Ovary (tissue), 9 donors: ENCODE measurements around the gene VWA1. TPM values are rescaled to one million over a fixed set of nuclear protein-coding genes. Genes with fewer than 3 reads are reported as not detected.
"Not testable (repeated sequence)": the region's sequence is repeated elsewhere in the genome, so short reads cannot be mapped to it uniquely, and the experiment has no call there.

Source experiments
- DNase-seq, 5 donors: peaks; one replicate each; pipeline ENCODE4 v3.0.0-alpha.2; 2019 to 2020
- H3K27ac ChIP-seq, 2 donors: fragments of 200-600 bp; one replicate each; pipeline versions ENCODE4 v1.5.1 to v1.8.0; 2019 to 2022
- H3K27me3 ChIP-seq: fragments of 200-600 bp; one replicate; pipeline ENCODE4 v1.8.0; 2022
- H3K36me3 ChIP-seq: fragments of 200-600 bp; sonication (generic); one replicate; pipeline ENCODE4 v1.5.1; 2019
- H3K4me1 ChIP-seq: one replicate; pipeline ENCODE4 v1.8.1; 2013; ENCODE audit warnings: mild to moderate bottlenecking, moderate library complexity; ENCODE audit not compliant: insufficient read depth
- H3K4me3 ChIP-seq: fragments of 200-600 bp; sonication (generic); one replicate; pipeline ENCODE4 v1.5.1; 2017
- H3K9me3 ChIP-seq, 2 donors: fragments of 200-600 bp in 1 of 2; sonication (generic) in 1 of 2; one replicate each; pipeline versions ENCODE4 v1.5.1 to v1.8.1; 2013 to 2019; ENCODE audit warnings: mild to moderate bottlenecking in 1 of 2, moderate library complexity in 1 of 2
- EP300 ChIP-seq: sonication (generic); formaldehyde crosslinking; IDR thresholded peaks from one replicate; pipeline ENCODE4 v1.6.1; 2017; ENCODE audit warnings: antibody characterized with exemption
- POLR2A ChIP-seq: fragments of 450-650 bp; IDR thresholded peaks from one replicate; pipeline ENCODE4 v1.6.1; 2017; ENCODE audit warnings: antibody characterized with exemption, mild to moderate bottlenecking, moderate library complexity
- WGBS, 3 donors: extraction: QIAGEN DNeasy Blood & Tissue Kit in 1 of 3; methylation state at CpG; one replicate each; pipeline versions ENCODE4 v1.1.5 to v1.1.7; 2013 to 2017; 5-methylcytosine and 5-hydroxymethylcytosine counted together
- intact Hi-C, 4 donors: fragments of 100-400 bp; cut with DNase I; formaldehyde crosslinking; loops; one replicate each; pipeline versions ENCODE4 v1.11.0 to v1.15.1; 2022 to 2023
- polyA plus RNA-seq, 2 donors: library from polyadenylated mRNA; stranded (reverse); fragments of 200-250 nt in 1 of 2; fragments of 350-450 nt in 1 of 2; fragmentation: Illumina TruSeq in 1 of 2; extraction: RNeasy Lipid Tissue Mini Kit (QIAGEN cat#74804) in 1 of 2; gene quantifications; one replicate each; pipeline ENCODE4 v1.2.3, GENCODE V29; 2013 to 2014
- total RNA-seq, 7 donors: library from RNA; depleted of rRNA in 2 of 7; stranded (reverse); fragments of >200 nt in 2 of 7; fragmentation: NEBNext Ultra II Directional in 3 of 7; extraction: Animal tissue kit (Norgen Biotek cat#: 25700) in 3 of 7; gene quantifications; one replicate each; pipeline versions ENCODE4 v1.1.0 to v1.2.4, GENCODE V29; 2016 to 2023
- TF ChIP-seq, protein P1 (sequence below), 3 donors: fragments of 450-650 bp in 2 of 3; fragments of 200-600 bp in 1 of 3; IDR thresholded peaks; one replicate each; pipeline versions ENCODE4 v1.5.1 to v1.8.0; 2016 to 2022; ENCODE audit warnings: antibody characterized with exemption in 3 of 3, mild to moderate bottlenecking in 1 of 3
- donor health status: DM: no; HTN: no; CAD: no; lungs with moderate emphysema.
- donor health status: DM: no; HTN: no; CAD: no.
- donor health status: Bipolar disorder and iron deficiency.
- donor health status: DM: yes; HTN: yes; CAD: no.
- donor health status: DM: no; HTN: no; CAD: no.
- donor health status: DM: yes; HTN: yes; CAD: no.

The VWA1 gene
- total and polyA plus RNA-seq, 9 donors: 0.20 to 73.5 (median 37.0) TPM

DNA sequence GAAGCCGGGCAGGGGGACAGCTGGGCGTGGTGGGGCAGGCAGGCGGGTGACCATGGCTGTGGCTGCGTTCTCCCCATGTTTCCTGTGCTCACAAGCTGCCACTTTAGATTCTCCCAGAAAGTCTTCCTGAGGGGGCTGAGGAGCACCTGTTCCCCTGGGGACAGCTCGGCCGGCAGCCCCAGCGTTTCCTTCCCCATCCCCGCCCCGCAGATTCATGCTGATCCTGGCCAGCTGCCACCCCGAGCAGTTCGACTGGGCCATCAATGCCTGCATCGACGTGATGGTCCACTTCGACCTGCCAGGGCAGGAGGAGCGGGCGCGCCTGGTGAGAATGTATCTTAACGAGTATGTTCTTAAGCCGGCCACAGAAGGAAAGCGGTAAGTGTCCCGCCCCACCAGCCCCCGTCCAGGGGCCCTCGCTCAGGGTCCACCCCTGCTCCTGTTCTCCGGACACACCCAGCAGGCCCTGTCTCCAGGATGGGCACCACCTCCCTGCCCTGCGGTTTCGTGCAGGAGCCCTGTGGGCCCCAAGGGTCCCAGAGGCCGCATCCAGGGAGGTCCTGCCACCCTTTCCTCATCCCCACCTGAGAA, 25.1 kb downstream of the VWA1 start:
- Histone ChIP-seq H3K4me1 (peaks cover 4% of the 10 kb centered on the region), H3K9me3 (no peaks in the 10 kb centered on the region), H3K27ac (no peak overlapping the region), H3K27me3 (no peaks in the 10 kb centered on the region), H3K36me3 (no peaks in the 10 kb centered on the region), H3K4me3 (no peak overlapping the region)
- TF ChIP-seq EP300 (no peak), POLR2A (no peak)
- TF ChIP-seq, protein P1, sequence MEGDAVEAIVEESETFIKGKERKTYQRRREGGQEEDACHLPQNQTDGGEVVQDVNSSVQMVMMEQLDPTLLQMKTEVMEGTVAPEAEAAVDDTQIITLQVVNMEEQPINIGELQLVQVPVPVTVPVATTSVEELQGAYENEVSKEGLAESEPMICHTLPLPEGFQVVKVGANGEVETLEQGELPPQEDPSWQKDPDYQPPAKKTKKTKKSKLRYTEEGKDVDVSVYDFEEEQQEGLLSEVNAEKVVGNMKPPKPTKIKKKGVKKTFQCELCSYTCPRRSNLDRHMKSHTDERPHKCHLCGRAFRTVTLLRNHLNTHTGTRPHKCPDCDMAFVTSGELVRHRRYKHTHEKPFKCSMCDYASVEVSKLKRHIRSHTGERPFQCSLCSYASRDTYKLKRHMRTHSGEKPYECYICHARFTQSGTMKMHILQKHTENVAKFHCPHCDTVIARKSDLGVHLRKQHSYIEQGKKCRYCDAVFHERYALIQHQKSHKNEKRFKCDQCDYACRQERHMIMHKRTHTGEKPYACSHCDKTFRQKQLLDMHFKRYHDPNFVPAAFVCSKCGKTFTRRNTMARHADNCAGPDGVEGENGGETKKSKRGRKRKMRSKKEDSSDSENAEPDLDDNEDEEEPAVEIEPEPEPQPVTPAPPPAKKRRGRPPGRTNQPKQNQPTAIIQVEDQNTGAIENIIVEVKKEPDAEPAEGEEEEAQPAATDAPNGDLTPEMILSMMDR (IDR thresholded peaks at IDR 0.05): no peak
- WGBS, 3 donors: 78 to 86% (median 79%) methylated on average over 26 to 27 of the region's 27 CpGs
- DNase-seq: no peak
- intact Hi-C loops: no loop called here

DNA sequence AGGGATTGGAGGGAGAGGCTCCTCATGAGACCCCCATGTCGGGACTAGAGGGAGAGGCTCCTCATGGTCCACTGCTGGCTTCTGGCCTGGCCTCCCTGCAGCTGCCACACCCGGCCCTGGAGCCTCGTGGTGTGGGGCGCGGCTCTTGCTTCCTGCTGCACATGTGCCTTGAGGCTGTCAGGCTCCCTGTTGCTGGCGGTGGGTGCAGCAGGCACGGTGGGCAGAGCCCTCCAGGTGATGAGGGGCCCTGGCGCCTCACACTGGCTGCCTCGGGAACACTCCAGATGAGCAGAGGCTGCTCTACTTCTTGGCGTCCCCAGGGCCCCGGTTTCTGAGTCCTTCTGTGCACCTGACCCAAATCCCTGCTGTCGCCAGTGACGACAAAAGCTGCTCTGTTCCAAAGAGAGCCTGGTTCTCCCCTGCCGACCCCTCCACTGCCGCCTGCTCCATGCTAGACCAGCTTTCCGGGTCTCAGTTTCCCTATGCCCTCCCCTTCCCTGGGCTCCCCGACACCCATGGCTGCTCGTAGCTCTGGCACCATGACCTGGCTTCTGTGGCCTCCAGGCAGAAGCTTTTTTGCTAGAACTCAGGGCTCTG, 26.3 kb downstream of the VWA1 start:
- no peak overlapping the region for H3K4me3 ChIP-seq
- H3K27ac ChIP-seq: no peak overlapping the region
- DNase-seq: no peak
- intact Hi-C loops: no loop called here
- H3K27me3 ChIP-seq: no peaks in the 10 kb centered on the region
- 57 to 69% (median 58%) methylated on average over 18 of the region's 18 CpGs for WGBS, 3 donors
- H3K9me3 ChIP-seq: no peaks in the 10 kb centered on the region
- no peaks in the 10 kb centered on the region for H3K36me3 ChIP-seq
- peaks cover 4% of the 10 kb centered on the region for H3K4me1 ChIP-seq
- TF ChIP-seq, protein P1 (IDR thresholded peaks at IDR 0.05): no peak
- TF ChIP-seq EP300 (no peak), POLR2A (no peak)

DNA sequence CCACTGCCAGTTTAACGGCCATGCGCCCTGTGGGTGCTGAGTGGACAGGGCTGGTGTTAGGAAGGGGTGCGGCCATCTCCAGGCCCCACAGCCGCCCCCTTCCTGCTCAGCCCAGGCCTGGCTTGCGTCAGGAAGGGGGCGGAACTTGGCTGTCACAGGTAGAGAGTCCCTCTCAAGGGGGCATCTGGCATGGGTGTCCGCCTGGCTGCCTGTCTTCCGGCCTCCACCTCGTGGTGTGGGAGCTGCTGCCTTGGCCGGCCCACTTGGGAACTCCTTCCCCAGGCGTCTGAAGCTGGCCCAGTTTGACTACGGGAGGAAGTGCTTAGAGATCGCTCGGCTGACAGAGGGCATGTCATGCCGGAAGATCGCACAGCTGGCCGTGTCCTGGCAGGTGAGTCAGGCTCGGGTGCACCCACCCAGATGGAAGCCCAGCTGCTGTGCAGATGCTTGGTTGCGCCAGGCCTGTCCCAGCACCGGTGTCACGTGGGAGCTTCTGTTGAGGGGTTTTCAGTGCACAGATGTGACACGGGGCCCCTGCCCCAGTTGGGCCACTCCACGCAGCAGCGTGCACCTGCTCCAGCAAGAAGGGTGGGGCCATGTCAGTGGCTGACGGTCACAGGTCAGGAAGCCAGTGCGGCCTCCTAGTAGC, 27.0 kb downstream of the VWA1 start:
- WGBS, 3 donors: 20 to 35% (median 23%) methylated on average over 20 to 26 of the region's 26 CpGs
- Histone ChIP-seq H3K27me3 (no peaks in the 10 kb centered on the region), H3K4me1 (peaks cover 4% of the 10 kb centered on the region), H3K27ac (no peak overlapping the region), H3K9me3 (no peaks in the 10 kb centered on the region), H3K36me3 (no peaks in the 10 kb centered on the region), H3K4me3 (no peak overlapping the region)
- intact Hi-C loops: no loop called here
- peak; percentile 54 to 80 (median 74) for DNase-seq
- TF ChIP-seq EP300 (no peak), POLR2A (no peak)
- TF ChIP-seq, protein P1 (IDR thresholded peaks at IDR 0.05): no peak

DNA sequence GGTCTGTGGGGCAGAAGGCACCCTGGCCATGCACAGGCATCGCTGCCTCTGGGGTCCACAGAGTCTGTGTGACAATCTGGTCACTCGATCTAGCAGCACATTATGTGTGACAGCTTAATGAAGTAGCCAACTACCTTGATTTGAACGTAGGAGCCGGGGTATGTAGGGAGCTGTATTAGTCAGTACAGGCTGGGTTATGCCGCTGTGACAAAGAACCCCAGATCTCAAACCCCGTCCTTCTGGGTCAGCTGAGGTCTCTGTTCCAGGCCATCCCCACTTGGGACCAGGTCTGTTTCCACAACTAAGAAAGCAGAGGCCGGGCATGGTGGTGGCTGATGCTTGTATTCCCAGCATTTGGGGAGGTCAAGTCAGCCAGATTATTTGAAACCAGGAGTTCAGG, 27.8 kb downstream of the VWA1 start:
- Histone ChIP-seq H3K36me3 (no peaks in the 10 kb centered on the region), H3K4me1 (peaks cover 4% of the 10 kb centered on the region), H3K27me3 (no peaks in the 10 kb centered on the region), H3K4me3 (no peak overlapping the region), H3K27ac (no peak overlapping the region), H3K9me3 (no peaks in the 10 kb centered on the region)
- DNase-seq: no peak
- intact Hi-C loops: no loop called here
- WGBS, 3 donors: 89 to 93% (median 92%) methylated on average over 7 of the region's 7 CpGs
- TF ChIP-seq, protein P1 (IDR thresholded peaks at IDR 0.05): no peak
- TF ChIP-seq EP300 (no peak), POLR2A (no peak)

DNA sequence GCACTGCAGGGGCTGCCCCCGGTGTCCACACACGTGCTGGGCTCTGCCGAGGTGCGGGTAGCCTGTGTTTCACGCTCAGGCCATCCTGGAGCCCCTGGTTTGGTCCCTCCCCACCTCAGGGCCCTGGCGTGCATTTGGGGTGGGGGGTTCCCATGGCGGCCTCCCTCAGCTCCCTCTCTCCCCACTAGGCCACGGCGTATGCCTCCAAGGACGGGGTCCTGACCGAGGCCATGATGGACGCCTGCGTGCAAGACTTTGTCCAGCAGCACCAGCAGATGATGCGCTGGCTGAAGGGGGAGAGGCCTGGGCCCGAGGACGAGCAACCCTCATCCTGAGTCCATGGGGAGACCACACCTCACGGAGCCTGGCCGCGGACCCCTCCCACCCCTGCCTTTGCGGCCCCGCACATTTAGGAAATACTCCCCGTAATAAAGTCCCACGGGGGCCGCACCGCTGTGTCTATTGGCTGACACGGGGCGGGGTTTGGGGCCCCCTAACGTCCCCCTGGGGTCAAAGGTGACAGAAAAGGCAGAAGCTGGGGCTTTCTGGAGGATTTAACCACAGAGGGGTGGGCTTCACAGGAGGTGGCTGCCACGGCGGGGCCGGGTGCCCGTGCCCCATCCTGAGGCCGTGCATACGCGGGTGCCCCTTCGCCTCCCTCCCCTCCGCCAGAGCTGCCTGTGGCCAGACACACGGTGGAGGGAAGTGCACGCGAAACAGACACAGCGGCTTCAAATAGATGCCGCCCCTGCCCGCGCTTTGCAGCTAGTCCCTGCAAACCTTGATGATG, 32.9 kb downstream of the VWA1 start:
- intact Hi-C loops, H3K9me3 ChIP-seq, H3K36me3 ChIP-seq, H3K27me3 ChIP-seq, H3K27ac ChIP-seq, H3K4me1 ChIP-seq, DNase-seq, H3K4me3 ChIP-seq: not testable (repeated sequence)
- WGBS, 3 donors: 72 to 82% (median 74%) methylated on average over 33 to 37 of the region's 44 CpGs
